SH-SY5Y (cell line): ENCODE results near the gene TPSAB1.

Experiments used
- GATA2 ChIP-seq: IDR thresholded peaks from 2 replicates; pipeline ENCODE4 v1.6.1; 2011; ENCODE audit warnings: mild to moderate bottlenecking, low read depth, low read length
- GATA3 ChIP-seq: IDR thresholded peaks from 2 replicates; pipeline ENCODE4 v1.6.1; 2011; ENCODE audit warnings: low read depth, mild to moderate bottlenecking, low read length, moderate library complexity

GRCh38 chr16:1290860-1291575 is 50.5 kb downstream of the TPSAB1 start:
- TF ChIP-seq GATA3 (no peak), GATA2 (no peak)
